H1 (cell line): ENCODE results near the gene C1QA. TPM values are rescaled to one million over a fixed set of nuclear protein-coding genes. Genes with fewer than 3 reads are reported as not detected.

Source experiments
- CTCF ChIA-PET: fragments of 300-600 bp; sonication (Branson Sonifier 250); formaldehyde crosslinking; loops from one replicate; lab custom pipeline; 2021; ENCODE audit not compliant: partially characterized antibody; lab: Charles Lee
- POLR2A ChIA-PET: fragments of 300-600 bp; sonication (Branson Sonifier 250); formaldehyde crosslinking; loops from one replicate; lab custom pipeline; 2021; ENCODE audit warnings: inconsistent platforms; ENCODE audit not compliant: partially characterized antibody; lab: Charles Lee
- DNase-seq, 2 experiments: peaks; one replicate each; pipeline versions ENCODE4 v3.0.0 to v3.0.0-alpha.2; 2010 to 2022; ENCODE audit warnings: low spot score in 2 of 2, low read depth in 1 of 2, mixed read lengths in 1 of 2
- FAIRE-seq: peaks from 2 replicates; lab custom pipeline; 2011; peaks lifted over from hg19 to GRCh38; lab: Jason Lieb, UNC
- H2AFZ ChIP-seq: 2 replicates; pipeline ENCODE4 v1.8.1; 2012; ENCODE audit warnings: low read length, inconsistent platforms
- H2AK5ac ChIP-seq: 2 replicates; pipeline ENCODE4 v1.6.1; 2013; ENCODE audit warnings: low read depth, low read length
- H2BK120ac ChIP-seq: replicated peaks from 2 replicates; pipeline ENCODE3; 2013; ENCODE audit warnings: low read depth, low read length, inconsistent platforms
- H2BK12ac ChIP-seq: 2 replicates; pipeline ENCODE4 v1.6.1; 2013; ENCODE audit warnings: low read depth, low read length
- H2BK15ac ChIP-seq: 2 replicates; pipeline ENCODE4 v1.6.1; 2013; ENCODE audit warnings: low read length
- H2BK20ac ChIP-seq: 2 replicates; pipeline ENCODE4 v1.6.1; 2013; ENCODE audit warnings: low read length
- H2BK5ac ChIP-seq: 2 replicates; pipeline ENCODE4 v1.6.1; 2013; ENCODE audit warnings: low read depth, low read length
- H3K14ac ChIP-seq: 2 replicates; pipeline ENCODE4 v1.6.1; 2013; ENCODE audit warnings: inconsistent platforms; ENCODE audit not compliant: insufficient read length
- H3K18ac ChIP-seq: 2 replicates; pipeline ENCODE4 v1.6.1; 2013; ENCODE audit warnings: low read length; ENCODE audit errors: extremely low read depth
- H3K23ac ChIP-seq: 2 replicates; pipeline ENCODE4 v1.6.1; 2013; ENCODE audit warnings: inconsistent platforms; ENCODE audit not compliant: insufficient read length
- H3K23me2 ChIP-seq: 2 replicates; pipeline ENCODE4 v1.6.1; 2013; ENCODE audit warnings: low read depth, low read length
- H3K27ac ChIP-seq: 2 replicates; pipeline ENCODE4 v1.6.1; 2011; ENCODE audit warnings: low read depth, low read length, inconsistent platforms
- H3K27me3 ChIP-seq, 4 experiments: replicated peaks in 1 of 4; 1 replicate in 1 of 4; 2 replicates in 3 of 4; pipeline versions ENCODE4 v1.6.1 to v1.8.1; 2011 to 2013; ENCODE audit warnings: low read length in 3 of 4, mild to moderate bottlenecking in 3 of 4, inconsistent platforms in 2 of 4, mixed read lengths in 2 of 4, moderate library complexity in 1 of 4; ENCODE audit not compliant: control insufficient read depth in 3 of 4, insufficient read depth in 3 of 4; ENCODE audit errors: extremely low read depth in 1 of 4
- H3K36me3 ChIP-seq, 4 experiments: 2 replicates each; pipeline versions ENCODE4 v1.6.1 to v1.8.1; 2011 to 2013; ENCODE audit warnings: mild to moderate bottlenecking in 4 of 4, low read length in 3 of 4, moderate library complexity in 2 of 4, control low read depth in 1 of 4, inconsistent platforms in 1 of 4; ENCODE audit not compliant: insufficient read depth in 4 of 4, control insufficient read depth in 2 of 4
- H3K4ac ChIP-seq: replicated peaks from 2 replicates; pipeline ENCODE3; 2013; ENCODE audit warnings: low read length, low read depth, mixed read lengths, inconsistent platforms; ENCODE audit not compliant: insufficient read length
- H3K4me1 ChIP-seq, 4 experiments: replicated peaks in 1 of 4; 1 replicate in 1 of 4; 2 replicates in 3 of 4; pipeline versions ENCODE4 v1.6.1 to v1.8.1; 2011 to 2013; ENCODE audit warnings: low read length in 3 of 4, inconsistent platforms in 2 of 4, mixed read lengths in 1 of 4; ENCODE audit not compliant: insufficient read depth in 4 of 4, control insufficient read depth in 3 of 4
- H3K4me2 ChIP-seq, 2 experiments: 2 replicates each; pipeline versions ENCODE4 v1.6.1 to v1.8.1; 2011 to 2013; ENCODE audit warnings: low read depth in 2 of 2, low read length in 2 of 2, control low read depth in 1 of 2, inconsistent platforms in 1 of 2, mild to moderate bottlenecking in 1 of 2; ENCODE audit not compliant: insufficient read depth in 1 of 2
- H3K4me3 ChIP-seq, 4 experiments: fragments of 200-600, 300-600 bp in 1 of 4; sonication (generic), shearing (Covaris generic), sonication (Bioruptor Twin) in 1 of 4; 2 replicates each; pipeline versions ENCODE4 v1.5.1 to v1.8.1; 2011 to 2016; ENCODE audit warnings: low read length in 4 of 4, low read depth in 3 of 4, control low read depth in 2 of 4, inconsistent platforms in 2 of 4, mild to moderate bottlenecking in 2 of 4, mixed read lengths in 1 of 4, moderate library complexity in 1 of 4; ENCODE audit not compliant: insufficient read depth in 2 of 4; ENCODE audit errors: extremely low read depth in 1 of 4
- H3K56ac ChIP-seq: replicated peaks from 2 replicates; pipeline ENCODE3; 2013; ENCODE audit warnings: low read depth, mild to moderate bottlenecking, mixed read lengths, low read length, inconsistent platforms; ENCODE audit not compliant: insufficient read length
- H3K79me1 ChIP-seq: 2 replicates; pipeline ENCODE4 v1.6.1; 2013; ENCODE audit warnings: low read depth, low read length, control low read depth
- H3K79me2 ChIP-seq, 2 experiments: 2 replicates each; pipeline versions ENCODE4 v1.6.1 to v1.8.1; 2012 to 2013; ENCODE audit warnings: low read length in 2 of 2, mild to moderate bottlenecking in 2 of 2, inconsistent platforms in 1 of 2; ENCODE audit not compliant: insufficient read depth in 2 of 2, control insufficient read depth in 1 of 2
- H3K9ac ChIP-seq, 4 experiments: replicated peaks in 1 of 4; 1 replicate in 1 of 4; 2 replicates in 3 of 4; pipeline versions ENCODE4 v1.6.1 to v1.8.1; 2011 to 2013; ENCODE audit warnings: low read depth in 3 of 4, low read length in 3 of 4, control low read depth in 2 of 4, mild to moderate bottlenecking in 2 of 4, moderate library complexity in 2 of 4, inconsistent platforms in 1 of 4; ENCODE audit errors: extremely low read depth in 1 of 4
- H3K9me3 ChIP-seq, 2 experiments: 2 replicates each; pipeline versions ENCODE4 v1.6.1 to v1.8.1; 2012 to 2013; ENCODE audit warnings: mild to moderate bottlenecking in 2 of 2, moderate library complexity in 2 of 2, control low read depth in 1 of 2, inconsistent platforms in 1 of 2, low read depth in 1 of 2, low read length in 1 of 2, mixed read lengths in 1 of 2; ENCODE audit not compliant: insufficient read depth in 2 of 2
- H4K20me1 ChIP-seq, 2 experiments: replicated peaks in 1 of 2; 2 replicates each; pipeline versions ENCODE3 to v1.8.1; 2011 to 2013; ENCODE audit warnings: inconsistent platforms in 2 of 2, low read length in 2 of 2, mild to moderate bottlenecking in 1 of 2; ENCODE audit not compliant: insufficient read depth in 2 of 2, control insufficient read depth in 1 of 2
- H4K5ac ChIP-seq: 2 replicates; pipeline ENCODE4 v1.6.1; 2013; ENCODE audit warnings: low read length, low read depth, mixed read lengths, inconsistent platforms; ENCODE audit not compliant: insufficient read length
- H4K8ac ChIP-seq: 2 replicates; pipeline ENCODE4 v1.8.0; 2013; ENCODE audit warnings: mild to moderate bottlenecking, moderate library complexity, low read length, inconsistent platforms; ENCODE audit not compliant: insufficient read depth; ENCODE audit errors: extremely low read depth
- H4K91ac ChIP-seq: replicated peaks from 2 replicates; pipeline ENCODE3; 2013; ENCODE audit warnings: low read length, mixed read lengths, inconsistent platforms; ENCODE audit not compliant: insufficient read length
- HDAC2 ChIP-seq, 2 experiments: fragments of 300-600 bp in 1 of 2; sonication (generic) in 1 of 2; IDR thresholded peaks; 2 replicates each; pipeline ENCODE4 v1.6.1; 2011 to 2012; ENCODE audit warnings: low read depth in 2 of 2, low read length in 2 of 2, mild to moderate bottlenecking in 2 of 2, moderate library complexity in 2 of 2, borderline replicate concordance in 1 of 2, inconsistent platforms in 1 of 2
- MAX ChIP-seq: IDR thresholded peaks from 2 replicates; pipeline ENCODE4 v1.6.1; 2012; ENCODE audit warnings: inconsistent platforms
- NRF1 ChIP-seq: IDR thresholded peaks from 2 replicates; pipeline ENCODE4 v1.6.1; 2011; ENCODE audit warnings: mild to moderate bottlenecking, low read depth, low read length, improper control_type of control experiment
- RAD21 ChIP-seq, 2 experiments: IDR thresholded peaks in 1 of 2; conservative IDR thresholded peaks in 1 of 2; 2 replicates each; pipeline ENCODE4 v1.6.1; 2011; ENCODE audit warnings: low read depth in 2 of 2, low read length in 2 of 2, improper control_type of control experiment in 1 of 2, inconsistent platforms in 1 of 2, mild to moderate bottlenecking in 1 of 2, moderate library complexity in 1 of 2
- SP1 ChIP-seq: IDR thresholded peaks from 2 replicates; pipeline ENCODE4 v1.6.1; 2011; ENCODE audit warnings: low read depth, low read length
- YY1 ChIP-seq: IDR thresholded peaks from 2 replicates; pipeline ENCODE4 v1.6.1; 2011; ENCODE audit warnings: low read depth, mild to moderate bottlenecking, low read length
- WGBS, 2 experiments: shearing (Covaris generic) in 1 of 2; methylation state at CpG; one replicate each; pipeline versions ENCODE4 v1.1.6 to v1.1.7; 2013 to 2015; ENCODE audit warnings: low lambda C conversion rate in 2 of 2, mixed read lengths in 2 of 2, inconsistent platforms in 1 of 2, low coverage in 1 of 2, missing lambda C conversion rate in 1 of 2; ENCODE audit not compliant: insufficient replicate concordance in 2 of 2, insufficient coverage in 1 of 2, insufficient read length in 1 of 2; ENCODE audit errors: extremely low coverage in 1 of 2, missing lambda C conversion rate in 1 of 2; 5-methylcytosine and 5-hydroxymethylcytosine counted together
- polyA plus RNA-seq, 7 experiments: library from polyadenylated mRNA; depleted of rRNA in 3 of 7; stranded (reverse) in 5 of 7; unstranded in 2 of 7; fragments of >200 nt in 5 of 7; fragments of 200-250 nt in 2 of 7; gene quantifications; 1 replicate in 5 of 7; 2 replicates in 1 of 7; 4 replicates in 1 of 7; pipeline versions ENCODE4 v1.2.1 to v1.2.3, GENCODE V29; 2011 to 2013; ENCODE audit warnings: missing spikeins in 2 of 7, mixed read lengths in 2 of 7
- total RNA-seq: library from RNA; stranded (reverse); fragmentation: NEBNext Ultra II Directional; extraction: Animal tissue kit (Norgen Biotek cat#: 25700); gene quantifications from 2 replicates; pipeline ENCODE4 v1.2.1, GENCODE V29; 2021
- TF ChIP-seq, protein P1 (sequence below): IDR thresholded peaks from 2 replicates; pipeline ENCODE4 v1.6.1; 2011; ENCODE audit warnings: low read depth, mild to moderate bottlenecking, low read length; ENCODE audit not compliant: insufficient read depth

Gene C1QA
- total and polyA plus RNA-seq, 2 of the 8 experiments (the other 6 are each of a cell fraction or from before 2014, with no cell fraction given) = not detected

- H4K8ac ChIP-seq = peak overlapping the region; percentile 71
- FAIRE-seq (no peak), DNase-seq (peak in 1 of 2 experiments; percentile 97)
- H3K79me1 ChIP-seq = no peaks in the 10 kb centered on the region
- peak overlapping the region; percentile 97; the same call in 1 of the 2 replicates for H2BK15ac ChIP-seq
- H2BK20ac ChIP-seq = peak overlapping the region; percentile 48; the same call in 1 of the 2 replicates
- no peak overlapping the region for H3K4me3 ChIP-seq
- no peak overlapping the region for H4K5ac ChIP-seq
- H3K56ac ChIP-seq = no peak overlapping the region
- H2AK5ac ChIP-seq = no peak overlapping the region; the same call in 1 of the 2 replicates
- H2BK5ac ChIP-seq = no peak overlapping the region; the same call in 1 of the 2 replicates
- no peak overlapping the region for H2AFZ ChIP-seq
- H3K23me2 ChIP-seq = no peaks in the 10 kb centered on the region
- ChIA-PET POLR2A (interaction anchor here (1.0 to 1.9 kb wide), 2 partner anchors 48 to 115 kb away, joined by 4 read pairs; no protein-coding TSS in a partner anchor), CTCF (interaction anchor here (0.6 to 5.8 kb wide), 61 partner anchors 9 to 614 kb away, joined by 3 to 70 read pairs (median 4); partner anchors contain the start of genes C1QB and EPHA8)
- H3K4ac ChIP-seq = no peak overlapping the region
- 0 out of 4 replicates have a peak overlapping the region, but pooled peaks of 1 of the 2 experiments have one; percentile 39 for H3K4me2 ChIP-seq
- peak overlapping the region; percentile 19; the same call in 1 of the 2 replicates for H3K18ac ChIP-seq
- peaks cover 0 to 6% (median 4%) of the 10 kb centered on the region in 4 experiments; a peak in 4 of 7 replicates for H3K4me1 ChIP-seq
- WGBS, 2 experiments = 27% methylated on average over 17 of the region's 18 CpGs; no CpG with 5 or more reads in 1 of the 2 experiments
- no peaks in the 10 kb centered on the region for H3K79me2 ChIP-seq
- H4K20me1 ChIP-seq = no peaks in the 10 kb centered on the region
- no peak overlapping the region for H3K23ac ChIP-seq
- H3K9ac ChIP-seq = no peak overlapping the region
- H2BK120ac ChIP-seq = no peak overlapping the region
- H3K27me3 ChIP-seq = no peaks in the 10 kb centered on the region; a peak in 1 of 7 replicates
- no peaks in the 10 kb centered on the region for H3K9me3 ChIP-seq
- no peak overlapping the region for H4K91ac ChIP-seq
- no peaks in the 10 kb centered on the region for H3K36me3 ChIP-seq
- no peak overlapping the region for H3K14ac ChIP-seq
- no peak overlapping the region for H3K27ac ChIP-seq
- peak overlapping the region; percentile 92; the same call in 1 of the 2 replicates for H2BK12ac ChIP-seq
- TF ChIP-seq, protein P1, sequence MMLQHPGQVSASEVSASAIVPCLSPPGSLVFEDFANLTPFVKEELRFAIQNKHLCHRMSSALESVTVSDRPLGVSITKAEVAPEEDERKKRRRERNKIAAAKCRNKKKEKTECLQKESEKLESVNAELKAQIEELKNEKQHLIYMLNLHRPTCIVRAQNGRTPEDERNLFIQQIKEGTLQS = no peak
- TF ChIP-seq HDAC2 (IDR thresholded peaks at IDR 0.05; ENCODE audit: borderline replicate concordance in 1 of 2, low read depth in 2 of 2, low read length in 2 of 2) = no peak
- no peak for TF ChIP-seq YY1
- TF ChIP-seq MAX = no peak; the same call in 1 of the 2 replicates
- no peak for TF ChIP-seq NRF1
- 0 out of 2 replicates have a peak, but pooled peaks have one; percentile 38 for TF ChIP-seq SP1
- peak; percentile 97 to 98 for TF ChIP-seq RAD21 (IDR thresholded peaks at IDR 0.05 in 1 of 2, conservative IDR thresholded peaks at IDR 0.05 in 1 of 2; ENCODE audit: low read depth in 2 of 2, low read length in 2 of 2)
Observed at GRCh38 chr1:22641906-22642636, 5.6 kb downstream of the C1QA start.
